Hepatocyte (in vitro differentiated cells): Measurements from ENCODE around the gene POMZP3.
"Not testable (repeated sequence)": the region's sequence is repeated elsewhere in the genome, so short reads cannot be mapped to it uniquely, and the experiment has no call there.

Source experiments
- EZH2 ChIP-seq: fragments of 200-600 bp; sonication (generic); IDR thresholded peaks from 2 replicates; pipeline ENCODE4 v1.6.1; 2016; ENCODE audit warnings: antibody characterized with exemption, mild to moderate bottlenecking, borderline replicate concordance
- TF ChIP-seq, protein P1 (sequence below): fragments of 200-600 bp; sonication (generic); IDR thresholded peaks from 2 replicates; pipeline ENCODE4 v1.5.1; 2016; ENCODE audit warnings: antibody characterized with exemption, mild to moderate bottlenecking; ENCODE audit not compliant: poor library complexity

DNA sequence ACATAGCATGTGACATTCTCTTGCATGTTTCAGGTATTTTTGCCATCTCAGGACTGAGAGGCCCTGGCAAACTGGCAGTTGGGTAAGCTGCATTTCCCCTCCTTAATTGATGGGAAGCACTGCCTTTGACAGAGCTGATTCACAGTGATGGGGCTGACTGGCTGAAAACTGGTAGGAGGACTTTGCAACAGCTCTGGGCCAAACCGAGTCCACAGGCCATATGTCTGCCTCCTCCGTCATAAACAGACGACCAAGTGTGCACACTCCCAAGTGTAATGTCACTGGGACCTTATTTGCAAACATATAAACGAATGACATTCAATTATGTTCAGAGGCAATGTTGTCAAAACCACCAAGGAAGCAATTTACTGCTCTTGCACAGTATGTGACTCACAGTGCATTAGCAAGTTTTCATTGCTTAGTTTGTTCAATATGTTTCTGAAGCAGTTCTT, 56.7 kb downstream of the POMZP3 start:
- TF ChIP-seq, protein P1, sequence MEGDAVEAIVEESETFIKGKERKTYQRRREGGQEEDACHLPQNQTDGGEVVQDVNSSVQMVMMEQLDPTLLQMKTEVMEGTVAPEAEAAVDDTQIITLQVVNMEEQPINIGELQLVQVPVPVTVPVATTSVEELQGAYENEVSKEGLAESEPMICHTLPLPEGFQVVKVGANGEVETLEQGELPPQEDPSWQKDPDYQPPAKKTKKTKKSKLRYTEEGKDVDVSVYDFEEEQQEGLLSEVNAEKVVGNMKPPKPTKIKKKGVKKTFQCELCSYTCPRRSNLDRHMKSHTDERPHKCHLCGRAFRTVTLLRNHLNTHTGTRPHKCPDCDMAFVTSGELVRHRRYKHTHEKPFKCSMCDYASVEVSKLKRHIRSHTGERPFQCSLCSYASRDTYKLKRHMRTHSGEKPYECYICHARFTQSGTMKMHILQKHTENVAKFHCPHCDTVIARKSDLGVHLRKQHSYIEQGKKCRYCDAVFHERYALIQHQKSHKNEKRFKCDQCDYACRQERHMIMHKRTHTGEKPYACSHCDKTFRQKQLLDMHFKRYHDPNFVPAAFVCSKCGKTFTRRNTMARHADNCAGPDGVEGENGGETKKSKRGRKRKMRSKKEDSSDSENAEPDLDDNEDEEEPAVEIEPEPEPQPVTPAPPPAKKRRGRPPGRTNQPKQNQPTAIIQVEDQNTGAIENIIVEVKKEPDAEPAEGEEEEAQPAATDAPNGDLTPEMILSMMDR: not testable (repeated sequence)
- TF ChIP-seq EZH2: not testable (repeated sequence)
